ENCODE results near the gene TOP3A. TPM values are rescaled to one million over a fixed set of nuclear protein-coding genes. Genes with fewer than 3 reads are reported as not detected.
A peak's percentile ranks its signal among the peaks of the same experiment; 100 is the strongest.

TOP3A gene, protein sequence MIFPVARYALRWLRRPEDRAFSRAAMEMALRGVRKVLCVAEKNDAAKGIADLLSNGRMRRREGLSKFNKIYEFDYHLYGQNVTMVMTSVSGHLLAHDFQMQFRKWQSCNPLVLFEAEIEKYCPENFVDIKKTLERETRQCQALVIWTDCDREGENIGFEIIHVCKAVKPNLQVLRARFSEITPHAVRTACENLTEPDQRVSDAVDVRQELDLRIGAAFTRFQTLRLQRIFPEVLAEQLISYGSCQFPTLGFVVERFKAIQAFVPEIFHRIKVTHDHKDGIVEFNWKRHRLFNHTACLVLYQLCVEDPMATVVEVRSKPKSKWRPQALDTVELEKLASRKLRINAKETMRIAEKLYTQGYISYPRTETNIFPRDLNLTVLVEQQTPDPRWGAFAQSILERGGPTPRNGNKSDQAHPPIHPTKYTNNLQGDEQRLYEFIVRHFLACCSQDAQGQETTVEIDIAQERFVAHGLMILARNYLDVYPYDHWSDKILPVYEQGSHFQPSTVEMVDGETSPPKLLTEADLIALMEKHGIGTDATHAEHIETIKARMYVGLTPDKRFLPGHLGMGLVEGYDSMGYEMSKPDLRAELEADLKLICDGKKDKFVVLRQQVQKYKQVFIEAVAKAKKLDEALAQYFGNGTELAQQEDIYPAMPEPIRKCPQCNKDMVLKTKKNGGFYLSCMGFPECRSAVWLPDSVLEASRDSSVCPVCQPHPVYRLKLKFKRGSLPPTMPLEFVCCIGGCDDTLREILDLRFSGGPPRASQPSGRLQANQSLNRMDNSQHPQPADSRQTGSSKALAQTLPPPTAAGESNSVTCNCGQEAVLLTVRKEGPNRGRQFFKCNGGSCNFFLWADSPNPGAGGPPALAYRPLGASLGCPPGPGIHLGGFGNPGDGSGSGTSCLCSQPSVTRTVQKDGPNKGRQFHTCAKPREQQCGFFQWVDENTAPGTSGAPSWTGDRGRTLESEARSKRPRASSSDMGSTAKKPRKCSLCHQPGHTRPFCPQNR
- total RNA-seq, result 10 to 100 TPM; 22.9 to 47.2 (median 27.5) TPM

DNA sequence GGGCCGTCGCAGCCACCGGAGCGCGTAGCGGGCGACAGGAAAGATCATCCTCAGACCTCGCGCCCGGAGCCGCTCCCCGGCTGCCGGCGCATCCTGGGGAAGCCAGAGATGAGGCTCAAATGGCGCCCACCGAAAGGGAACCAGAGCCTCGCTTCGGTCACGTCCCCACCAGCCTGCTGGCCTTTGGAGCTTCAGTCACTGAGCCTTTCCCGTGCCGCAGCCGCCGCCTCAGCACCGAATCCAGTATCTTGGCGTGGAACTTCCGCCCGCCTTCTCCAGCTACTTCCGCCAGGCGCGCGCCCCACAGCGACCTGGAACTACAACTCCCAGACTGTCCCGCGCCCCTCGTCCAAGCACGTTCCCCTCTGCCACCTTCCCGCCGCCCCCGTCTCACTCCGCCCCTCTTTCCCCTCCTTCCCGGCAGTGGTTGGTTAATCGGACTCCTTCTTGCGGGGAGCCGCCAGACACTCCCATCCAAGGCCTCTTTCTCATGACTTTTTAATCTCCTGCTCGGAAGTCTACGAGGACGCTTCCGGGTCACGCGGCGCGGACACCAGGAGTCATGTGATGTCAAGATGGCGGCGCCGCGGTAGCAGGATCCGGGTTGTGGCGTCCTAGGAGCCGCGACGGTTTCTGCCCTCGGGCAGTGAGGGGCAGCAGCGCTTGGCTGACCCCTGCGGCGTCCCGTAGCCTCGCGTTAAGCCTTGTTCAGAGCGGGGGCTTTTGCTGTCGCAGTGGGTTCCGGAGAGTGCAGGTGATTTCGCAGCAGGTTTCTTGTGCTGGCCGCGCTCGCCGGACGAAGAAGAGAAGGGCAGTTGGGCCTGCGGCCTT is at the start of gene TOP3A, which contains the start of gene SMCR8:
Gene TOP3A (minus strand): TSS at position 264 of the 831 bp plus-strand sequence. CDS start 216 bp downstream, at position 48.
Gene SMCR8 (plus strand): TSS at position 563 of the 831 bp plus-strand sequence. CDS start 497 bp downstream, outside the sequence.
- Histone ChIP-seq H3K4me3 (peak within 1 kb of the TSS; percentile 84), H3K27ac (peak within 1 kb of the TSS; percentile 96), H3K9me3 (no peaks in the 10 kb centered on the region), H3K27me3 (no peaks in the 10 kb centered on the region), H3K4me1 (peaks cover 71% of the 10 kb centered on the region), H3K36me3 (peaks cover 23% of the 10 kb centered on the region)
- TF ChIP-seq POLR2AphosphoS5 (IDR thresholded peaks at IDR 0.05) (peak; percentile 64 to 97 (median 85)), POLR2A (IDR thresholded peaks at IDR 0.05) (peak in 1 of 2 donors; percentile 53)
- TF ChIP-seq, protein P1, sequence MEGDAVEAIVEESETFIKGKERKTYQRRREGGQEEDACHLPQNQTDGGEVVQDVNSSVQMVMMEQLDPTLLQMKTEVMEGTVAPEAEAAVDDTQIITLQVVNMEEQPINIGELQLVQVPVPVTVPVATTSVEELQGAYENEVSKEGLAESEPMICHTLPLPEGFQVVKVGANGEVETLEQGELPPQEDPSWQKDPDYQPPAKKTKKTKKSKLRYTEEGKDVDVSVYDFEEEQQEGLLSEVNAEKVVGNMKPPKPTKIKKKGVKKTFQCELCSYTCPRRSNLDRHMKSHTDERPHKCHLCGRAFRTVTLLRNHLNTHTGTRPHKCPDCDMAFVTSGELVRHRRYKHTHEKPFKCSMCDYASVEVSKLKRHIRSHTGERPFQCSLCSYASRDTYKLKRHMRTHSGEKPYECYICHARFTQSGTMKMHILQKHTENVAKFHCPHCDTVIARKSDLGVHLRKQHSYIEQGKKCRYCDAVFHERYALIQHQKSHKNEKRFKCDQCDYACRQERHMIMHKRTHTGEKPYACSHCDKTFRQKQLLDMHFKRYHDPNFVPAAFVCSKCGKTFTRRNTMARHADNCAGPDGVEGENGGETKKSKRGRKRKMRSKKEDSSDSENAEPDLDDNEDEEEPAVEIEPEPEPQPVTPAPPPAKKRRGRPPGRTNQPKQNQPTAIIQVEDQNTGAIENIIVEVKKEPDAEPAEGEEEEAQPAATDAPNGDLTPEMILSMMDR (IDR thresholded peaks at IDR 0.05), result no peak
- under 1% methylated on average over 77 of the region's 78 CpGs for WGBS
- peak; percentile 99 to 100 for DNase-seq (ENCODE audit: low spot score in 2 of 2)

DNA sequence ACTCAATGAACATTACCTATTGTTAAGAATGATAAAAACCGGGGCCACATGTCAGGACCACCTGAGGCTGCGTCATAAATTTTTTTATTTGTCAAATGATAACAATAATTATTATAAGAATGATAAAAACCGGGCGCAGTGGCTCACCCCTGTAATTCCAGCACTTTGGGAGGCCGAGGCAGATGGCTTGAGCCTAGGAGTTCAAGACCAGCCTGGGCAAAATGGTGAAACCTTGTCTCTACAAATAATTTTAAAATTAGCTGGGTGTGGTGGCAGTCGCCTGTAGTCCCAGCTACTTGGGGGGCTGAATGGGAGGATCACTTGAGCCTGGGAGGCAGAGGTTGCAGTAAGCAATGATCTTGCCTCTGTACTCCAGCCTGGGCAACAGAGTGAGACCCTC is 49.4 kb upstream of the TOP3A start:
- WGBS, result 82% methylated on average over 6 of the region's 6 CpGs
- Histone ChIP-seq H3K36me3 (peaks cover 9% of the 10 kb centered on the region), H3K4me1 (peaks cover 19% of the 10 kb centered on the region), H3K4me3 (no peak overlapping the region), H3K27me3 (no peaks in the 10 kb centered on the region), H3K9me3 (no peaks in the 10 kb centered on the region), H3K27ac (no peak overlapping the region)
- TF ChIP-seq POLR2AphosphoS5 (IDR thresholded peaks at IDR 0.05), result no peak
- TF ChIP-seq POLR2A (IDR thresholded peaks at IDR 0.05), result no peak
- TF ChIP-seq, protein P1 (IDR thresholded peaks at IDR 0.05), result no peak
- no peak for TF ChIP-seq EP300 (IDR thresholded peaks at IDR 0.05)
- no peak for DNase-seq (ENCODE audit: low spot score in 2 of 2)

DNA sequence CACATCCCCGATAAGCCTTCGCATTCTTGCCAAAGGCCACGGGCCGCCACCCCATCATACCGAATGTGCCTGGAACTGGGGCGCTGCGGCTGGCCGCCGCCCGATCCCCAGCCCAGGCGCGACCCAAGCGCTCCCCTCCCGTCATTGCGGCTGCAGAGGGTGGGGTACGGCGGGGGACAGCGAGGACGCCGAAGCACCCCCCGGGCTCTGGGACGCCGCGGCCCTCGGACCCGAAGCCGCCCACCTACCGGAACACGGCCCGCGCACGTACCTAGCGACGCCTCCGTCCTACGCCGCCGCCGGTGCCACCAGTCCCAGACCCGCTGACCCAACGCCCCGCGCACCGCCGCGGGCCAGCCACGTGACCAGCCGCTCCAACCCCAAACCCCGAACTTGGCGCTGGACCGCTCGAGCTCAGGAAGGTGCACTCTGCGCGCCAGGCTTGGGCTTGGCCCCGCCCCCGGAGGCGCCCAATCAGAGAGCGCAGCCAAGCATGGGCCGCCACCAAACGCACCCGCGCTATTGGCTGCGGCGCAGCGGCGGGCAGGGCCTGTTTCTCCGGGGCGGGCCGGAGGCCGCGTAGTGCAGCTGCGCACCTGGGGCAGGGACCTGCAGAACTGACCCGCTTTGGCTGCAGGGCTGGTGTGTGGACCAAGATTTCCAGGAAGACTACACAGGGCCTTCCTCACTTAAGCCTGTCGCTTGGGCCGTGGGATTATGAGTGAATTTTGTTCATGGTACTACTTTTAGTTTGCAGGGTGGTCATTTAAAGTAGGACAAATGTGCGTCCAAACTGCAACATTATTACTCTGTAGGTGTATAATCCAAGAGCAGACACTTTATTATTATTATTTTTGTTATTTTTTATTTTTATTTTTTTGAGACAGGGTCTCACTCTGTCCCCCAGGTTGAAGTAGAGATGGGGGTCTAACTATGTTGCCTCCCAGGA is 48.6 kb upstream of the TOP3A start, which contains the start of gene SHMT1:
Gene SHMT1 (minus strand): TSS at position 450 of the 949 bp plus-strand sequence. CDS start 7,569 bp downstream, outside the sequence.
- peak; percentile 96 for DNase-seq (ENCODE audit: low spot score in 2 of 2)
- Histone ChIP-seq H3K4me1 (peaks cover 19% of the 10 kb centered on the region), H3K4me3 (peak within 1 kb of the TSS; percentile 86), H3K27ac (peak within 1 kb of the TSS; percentile 91), H3K27me3 (no peaks in the 10 kb centered on the region), H3K9me3 (no peaks in the 10 kb centered on the region), H3K36me3 (peaks cover 14% of the 10 kb centered on the region)
- TF ChIP-seq EP300 (IDR thresholded peaks at IDR 0.05) (no peak), POLR2AphosphoS5 (IDR thresholded peaks at IDR 0.05) (peak in 2 of 3 donors; percentile 30 to 71), POLR2A (IDR thresholded peaks at IDR 0.05) (no peak)
- TF ChIP-seq, protein P1 (IDR thresholded peaks at IDR 0.05), result no peak
- 2% methylated on average over 27 of the region's 76 CpGs for WGBS

DNA sequence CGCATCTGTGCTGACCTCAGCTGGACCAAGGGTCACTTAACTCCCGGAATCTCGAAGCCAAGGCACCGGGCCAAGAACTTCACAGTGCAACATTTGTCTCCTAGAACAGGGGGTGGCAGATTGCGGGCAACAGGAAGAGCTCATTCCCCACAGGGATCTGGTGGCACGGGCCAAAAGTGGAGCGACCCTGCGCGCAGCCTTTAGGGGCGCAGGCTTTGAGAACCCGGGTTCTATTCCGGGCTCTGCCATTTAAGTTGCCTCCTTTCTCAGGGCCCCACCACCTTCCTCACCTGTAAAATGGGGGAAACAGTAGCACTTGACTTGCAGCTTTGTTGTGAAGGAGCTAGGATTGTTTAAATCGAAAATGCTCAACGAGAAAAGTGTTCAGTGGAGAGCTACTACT is 47.9 kb upstream of the TOP3A start:
- Histone ChIP-seq H3K27ac (peak overlapping the region; percentile 91), H3K4me3 (peak overlapping the region; percentile 86), H3K36me3 (peaks cover 14% of the 10 kb centered on the region), H3K9me3 (no peaks in the 10 kb centered on the region), H3K4me1 (peaks cover 19% of the 10 kb centered on the region), H3K27me3 (no peaks in the 10 kb centered on the region)
- 0% methylated on average over 14 of the region's 14 CpGs for WGBS
- no peak for TF ChIP-seq POLR2A (IDR thresholded peaks at IDR 0.05)
- TF ChIP-seq, protein P1 (IDR thresholded peaks at IDR 0.05), result no peak
- no peak for TF ChIP-seq EP300 (IDR thresholded peaks at IDR 0.05)
- no peak for TF ChIP-seq POLR2AphosphoS5 (IDR thresholded peaks at IDR 0.05)
- peak; percentile 81 to 84 for DNase-seq (ENCODE audit: low spot score in 2 of 2)
